ENCODE data around the gene CYP2U1. TPM values are rescaled to one million over a fixed set of nuclear protein-coding genes. Genes with fewer than 3 reads are reported as not detected.

Gene CYP2U1
- total and polyA plus RNA-seq, 2 of the 8 experiments (the other 6 are each of a cell fraction or from before 2014, with no cell fraction given) = 3.1 to 5.0 TPM

DNA sequence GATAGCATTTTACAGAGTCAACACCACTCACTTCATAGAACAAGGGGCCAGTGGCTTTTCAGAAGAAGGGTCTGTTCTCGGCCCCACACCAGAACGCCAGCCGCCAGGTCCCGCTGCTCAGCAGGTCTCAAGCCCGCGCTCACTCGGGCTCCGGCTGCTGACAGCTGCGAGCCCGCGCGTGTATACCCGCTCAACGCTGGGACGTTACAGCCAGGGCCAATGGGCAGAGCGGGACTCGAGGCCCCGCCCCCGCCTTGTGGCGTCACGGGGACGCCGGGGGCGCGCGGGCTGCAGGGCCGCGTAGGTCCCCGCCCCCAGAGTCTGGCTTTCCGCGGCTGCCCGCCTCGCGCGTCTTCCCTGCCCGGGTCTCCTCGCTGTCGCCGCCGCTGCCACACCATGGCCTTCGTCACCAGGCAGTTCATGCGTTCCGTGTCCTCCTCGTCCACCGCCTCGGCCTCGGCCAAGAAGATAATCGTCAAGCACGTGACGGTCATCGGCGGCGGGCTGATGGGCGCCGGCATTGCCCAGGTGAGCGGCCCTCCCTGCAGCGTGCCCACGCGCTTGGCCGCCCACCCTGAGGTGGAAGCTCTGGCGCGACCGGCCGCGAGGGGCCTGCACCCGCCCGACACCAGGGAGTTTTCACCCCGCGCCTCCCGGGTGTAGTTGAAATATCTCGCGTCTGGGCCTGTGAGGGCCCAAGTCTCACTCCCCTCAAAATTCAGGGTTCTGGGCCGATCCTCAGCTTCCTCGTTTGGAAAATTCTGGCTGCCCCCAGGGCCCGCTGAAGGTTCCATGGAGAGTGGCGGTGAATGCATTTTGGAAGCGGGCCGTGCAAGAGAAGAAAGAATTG is 58.4 kb downstream of the CYP2U1 start, which contains the start of gene HADH (continued):
- TF ChIP-seq EP300 (IDR thresholded peaks at IDR 0.05; ENCODE audit: borderline replicate concordance in 1 of 2, low read depth in 2 of 2, low read length in 2 of 2) = no peak
- peak in 1 of 2 experiments; percentile 58; a peak in 2 of 4 replicates for TF ChIP-seq SIN3A (conservative IDR thresholded peaks at IDR 0.05 in 1 of 2, IDR thresholded peaks at IDR 0.05 in 1 of 2; ENCODE audit: low read depth in 1 of 2, low read length in 2 of 2)
- TF ChIP-seq EGR1 (IDR thresholded peaks at IDR 0.05; ENCODE audit: borderline replicate concordance, low read depth, low read length) = peak; percentile 47; the same call in 1 of the 2 replicates
- TF ChIP-seq TCF12 (IDR thresholded peaks at IDR 0.05; ENCODE audit: low read depth, low read length) = no peak
- TF ChIP-seq BCL11A (IDR thresholded peaks at IDR 0.05; ENCODE audit: low read depth in 2 of 2, low read length in 2 of 2) = no peak
- TF ChIP-seq YY1 (IDR thresholded peaks at IDR 0.05; ENCODE audit: low read depth, low read length) = no peak
- TF ChIP-seq BRCA1 (IDR thresholded peaks at IDR 0.05; ENCODE audit: low read depth, low read length) = no peak
- TF ChIP-seq CHD1 (IDR thresholded peaks at IDR 0.05; ENCODE audit: low read depth, low read length) = no peak
- TF ChIP-seq HDAC6 (IDR thresholded peaks at IDR 0.05; ENCODE audit: low read depth, low read length) = no peak
- no peak for TF ChIP-seq FOSL1 (IDR thresholded peaks at IDR 0.05; ENCODE audit: insufficient read depth, low read depth, low read length)
- TF ChIP-seq BACH1 (IDR thresholded peaks at IDR 0.05; ENCODE audit: low read length) = 0 out of 2 replicates have a peak, but pooled peaks have one; percentile 41
- TF ChIP-seq TAF1 (IDR thresholded peaks at IDR 0.05; ENCODE audit: low read depth, low read length) = peak; percentile 80
- TF ChIP-seq, protein P1, sequence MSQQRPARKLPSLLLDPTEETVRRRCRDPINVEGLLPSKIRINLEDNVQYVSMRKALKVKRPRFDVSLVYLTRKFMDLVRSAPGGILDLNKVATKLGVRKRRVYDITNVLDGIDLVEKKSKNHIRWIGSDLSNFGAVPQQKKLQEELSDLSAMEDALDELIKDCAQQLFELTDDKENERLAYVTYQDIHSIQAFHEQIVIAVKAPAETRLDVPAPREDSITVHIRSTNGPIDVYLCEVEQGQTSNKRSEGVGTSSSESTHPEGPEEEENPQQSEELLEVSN (IDR thresholded peaks at IDR 0.05) = peak; percentile 94
- TF ChIP-seq RNF2 (IDR thresholded peaks at IDR 0.05; ENCODE audit: borderline replicate concordance, low read depth, low read length, missing control alignments, poor library complexity, severe bottlenecking) = peak; percentile 37
- TF ChIP-seq KDM4A (IDR thresholded peaks at IDR 0.05; ENCODE audit: low read depth, low read length, severe bottlenecking) = peak; percentile 100
- TF ChIP-seq, protein P2, sequence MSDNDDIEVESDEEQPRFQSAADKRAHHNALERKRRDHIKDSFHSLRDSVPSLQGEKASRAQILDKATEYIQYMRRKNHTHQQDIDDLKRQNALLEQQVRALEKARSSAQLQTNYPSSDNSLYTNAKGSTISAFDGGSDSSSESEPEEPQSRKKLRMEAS (IDR thresholded peaks at IDR 0.05) = peak; percentile 94
- peak; percentile 85 for TF ChIP-seq PHF8 (conservative IDR thresholded peaks at IDR 0.05; ENCODE audit: low read depth, low read length)
- no peak for TF ChIP-seq RAD21 (IDR thresholded peaks at IDR 0.05 in 1 of 2, conservative IDR thresholded peaks at IDR 0.05 in 1 of 2; ENCODE audit: low read depth in 2 of 2, low read length in 2 of 2)
- peak; percentile 83 for TF ChIP-seq POLR2AphosphoS5 (IDR thresholded peaks at IDR 0.05; ENCODE audit: low read depth, low read length)
- TF ChIP-seq TAF7 (optimal IDR thresholded peaks at IDR 0.05; ENCODE audit: borderline replicate concordance, low read depth, low read length) = peak; percentile 75
- no peak for TF ChIP-seq KDM1A (IDR thresholded peaks at IDR 0.05; ENCODE audit: borderline replicate concordance, low read length)
- no peak for TF ChIP-seq CBX5 (IDR thresholded peaks at IDR 0.05; ENCODE audit: low read depth, low read length)

Data from H1 (cell line).